GM12878 (cell line): ENCODE data around the gene PTCD2.

Source experiments
- CHD1 ChIP-seq: IDR thresholded peaks from 2 replicates; pipeline ENCODE4 v1.6.1; 2012; ENCODE audit warnings: low read depth, low read length, improper control_type of control experiment
- HDGF ChIP-seq: fragments of 450-650 bp; IDR thresholded peaks from 2 replicates; pipeline ENCODE4 v1.6.1; 2016; ENCODE audit warnings: antibody characterized with exemption
- JUNB ChIP-seq: IDR thresholded peaks from 2 replicates; pipeline ENCODE4 v1.6.1; 2016; ENCODE audit warnings: antibody characterized with exemption, mild to moderate bottlenecking
- POLR2A ChIP-seq: IDR thresholded peaks from 2 replicates; pipeline ENCODE4 v1.6.1; 2011; ENCODE audit warnings: low read depth, mild to moderate bottlenecking, low read length
- ZBTB11 ChIP-seq: fragments of 450-650 bp; formaldehyde crosslinking; IDR thresholded peaks from 2 replicates; pipeline ENCODE4 v1.5.0; 2022; ENCODE audit warnings: mild to moderate bottlenecking, missing genetic modification characterization
- ZBTB40 ChIP-seq: fragments of 450-650 bp; IDR thresholded peaks from 2 replicates; pipeline ENCODE4 v1.6.1; 2016; ENCODE audit warnings: mild to moderate bottlenecking, moderate library complexity, borderline replicate concordance
- ZSCAN29 ChIP-seq: fragments of 450-650 bp; IDR thresholded peaks from 2 replicates; pipeline ENCODE4 v1.6.1; 2017; ENCODE audit warnings: mild to moderate bottlenecking, moderate library complexity

- no peak for TF ChIP-seq HDGF
- TF ChIP-seq ZBTB11: no peak
- TF ChIP-seq ZBTB40: no peak
- TF ChIP-seq CHD1: no peak
- TF ChIP-seq POLR2A: no peak
- TF ChIP-seq JUNB: no peak
- TF ChIP-seq ZSCAN29: no peak
These were observed 23.9 kb upstream of the PTCD2 start for GRCh38 chr5:72296256-72296655.
